NB4 (cell line): ENCODE results near the gene KIAA1958.

Experiments
- DNase-seq: peaks from one replicate; pipeline ENCODE4 v3.0.0; 2010; ENCODE audit warnings: low read depth
- H3K4me3 ChIP-seq: one replicate; pipeline ENCODE4 v1.5.1; 2011; ENCODE audit warnings: mild to moderate bottlenecking, low read depth, low read length, moderate library complexity
- CTCF ChIP-seq: IDR thresholded peaks from one replicate; pipeline ENCODE4 v1.5.1; 2012; ENCODE audit warnings: low read depth, low read length
- MAX ChIP-seq: IDR thresholded peaks from 2 replicates; pipeline ENCODE4 v1.6.1; 2011; ENCODE audit warnings: low read depth, low read length
- MYC ChIP-seq: IDR thresholded peaks from 2 replicates; pipeline ENCODE4 v1.6.1; 2011; ENCODE audit warnings: low read depth, low read length
- POLR2A ChIP-seq: IDR thresholded peaks from 2 replicates; pipeline ENCODE4 v1.6.1; 2011; ENCODE audit warnings: mild to moderate bottlenecking; ENCODE audit not compliant: insufficient read length; ENCODE audit errors: extremely low read depth

Gene KIAA1958

GRCh38 chr9:112631313-112632070 is 144.9 kb downstream of the KIAA1958 start:
- no peak for TF ChIP-seq POLR2A
- no peak for TF ChIP-seq MAX
- no peak for TF ChIP-seq CTCF
- TF ChIP-seq MYC: no peak
- H3K4me3 ChIP-seq: no peak overlapping the region
- peak; percentile 49 for DNase-seq

GRCh38 chr9:112640311-112640710 is 153.7 kb downstream of the KIAA1958 start:
- TF ChIP-seq CTCF (no peak), MYC (no peak), POLR2A (no peak), MAX (no peak)
- no peak for DNase-seq
- H3K4me3 ChIP-seq: no peak overlapping the region

- no peak for DNase-seq
- no peak overlapping the region for H3K4me3 ChIP-seq
- TF ChIP-seq MYC: no peak
- no peak for TF ChIP-seq POLR2A
- TF ChIP-seq MAX: no peak
- TF ChIP-seq CTCF: no peak
These were observed 155.5 kb downstream of the KIAA1958 start for GRCh38 chr9:112642126-112642525.

GRCh38 chr9:112647596-112647995 is 161.0 kb downstream of the KIAA1958 start:
- no peak for TF ChIP-seq MYC
- no peak overlapping the region for H3K4me3 ChIP-seq
- DNase-seq: no peak

- no peak for DNase-seq
- no peak overlapping the region for H3K4me3 ChIP-seq
- TF ChIP-seq MYC: no peak
- TF ChIP-seq POLR2A: no peak
These were observed 162.0 kb downstream of the KIAA1958 start for GRCh38 chr9:112648624-112649023.

- H3K4me3 ChIP-seq: no peak overlapping the region
- DNase-seq: no peak
- no peak for TF ChIP-seq MYC
- TF ChIP-seq POLR2A: no peak
- TF ChIP-seq MAX: no peak
- no peak for TF ChIP-seq CTCF
These were observed 167.7 kb downstream of the KIAA1958 start for GRCh38 chr9:112654282-112654681.

GRCh38 chr9:112655668-112656067 is 169.0 kb downstream of the KIAA1958 start:
- no peak for DNase-seq
- H3K4me3 ChIP-seq: no peak overlapping the region
- TF ChIP-seq CTCF (no peak), MYC (no peak), MAX (no peak), POLR2A (no peak)
